Mucosa of descending colon (tissue), 3 donors: Measurements from ENCODE around the gene PDE11A. TPM values are rescaled to one million over a fixed set of nuclear protein-coding genes. Genes with fewer than 3 reads are reported as not detected.

ENCODE experiments used
- ATAC-seq: fragments of 200-7000 bp; cut with Tn5 transposase; one replicate; pipeline ENCODE4 v1.9.1; 2020; ENCODE audit warnings: mild to moderate bottlenecking, moderate library complexity
- DNase-seq, 3 donors: peaks; one replicate each; pipeline ENCODE4 v3.0.0-alpha.2; 2020
- H3K36me3 ChIP-seq: fragments of 200-600 bp; one replicate; pipeline ENCODE4 v1.8.0; 2021; ENCODE audit warnings: low read depth, mild to moderate bottlenecking
- H3K4me1 ChIP-seq: fragments of 200-600 bp; one replicate; pipeline ENCODE4 v1.8.0; 2021; ENCODE audit warnings: low read depth, mild to moderate bottlenecking
- H3K4me3 ChIP-seq: fragments of 200-600 bp; one replicate; pipeline ENCODE4 v1.8.0; 2021; ENCODE audit warnings: mild to moderate bottlenecking
- H3K9me3 ChIP-seq: fragments of 200-600 bp; one replicate; pipeline ENCODE4 v1.8.0; 2021; ENCODE audit warnings: mild to moderate bottlenecking
- CTCF ChIP-seq: fragments of 200-600 bp; IDR thresholded peaks from one replicate; pipeline ENCODE4 v1.8.0; 2022; ENCODE audit warnings: antibody characterized with exemption, mild to moderate bottlenecking
- intact Hi-C, 2 donors: fragments of 100-400 bp; cut with DNase I in 1 of 2; cut with micrococcal nuclease in 1 of 2; formaldehyde crosslinking; loops; one replicate each; pipeline versions ENCODE4 v1.11.0 to v1.11.1; 2022; cut with DNase I, micrococcal nuclease
- total RNA-seq, 3 donors: library from RNA; stranded (reverse); fragmentation: NEBNext Ultra II Directional in 2 of 3; extraction: Animal tissue kit (Norgen Biotek cat#: 25700) in 2 of 3; gene quantifications; one replicate each; pipeline versions ENCODE4 v1.2.1 to v1.2.4, GENCODE V29; 2021 to 2023
- donor health status: DM: no; HTN: no; CAD: no; lungs with moderate emphysema.
- donor health status: DM: no; HTN: no; CAD: no.
- donor health status: DM: no; HTN: yes; CAD: no.

PDE11A gene
- total RNA-seq, 3 donors from 2014 or later, result 1.0 to 3.2 (median 2.7) TPM

GRCh38 chr2:177646791-177647190, 425.8 kb downstream of the PDE11A start:
- intact Hi-C loops, result no loop called here
- H3K4me3 ChIP-seq, result no peak overlapping the region
- no peaks in the 10 kb centered on the region for H3K9me3 ChIP-seq
- no peak for ATAC-seq
- no peaks in the 10 kb centered on the region for H3K4me1 ChIP-seq
- TF ChIP-seq CTCF, result no peak
- no peaks in the 10 kb centered on the region for H3K36me3 ChIP-seq
- no peak for DNase-seq

GRCh38 chr2:177646241-177646640, 426.3 kb downstream of the PDE11A start:
- DNase-seq (no peak), ATAC-seq (no peak)
- no peaks in the 10 kb centered on the region for H3K9me3 ChIP-seq
- no peaks in the 10 kb centered on the region for H3K36me3 ChIP-seq
- H3K4me3 ChIP-seq, result no peak overlapping the region
- no peaks in the 10 kb centered on the region for H3K4me1 ChIP-seq
- intact Hi-C loops, result no loop called here
- TF ChIP-seq CTCF, result no peak

GRCh38 chr2:177641331-177641730, 431.2 kb downstream of the PDE11A start:
- intact Hi-C loops, result no loop called here
- no peaks in the 10 kb centered on the region for H3K9me3 ChIP-seq
- TF ChIP-seq CTCF, result no peak
- no peaks in the 10 kb centered on the region for H3K4me1 ChIP-seq
- H3K4me3 ChIP-seq, result no peak overlapping the region
- no peak for ATAC-seq
- DNase-seq, result no peak
- H3K36me3 ChIP-seq, result no peaks in the 10 kb centered on the region

DNA sequence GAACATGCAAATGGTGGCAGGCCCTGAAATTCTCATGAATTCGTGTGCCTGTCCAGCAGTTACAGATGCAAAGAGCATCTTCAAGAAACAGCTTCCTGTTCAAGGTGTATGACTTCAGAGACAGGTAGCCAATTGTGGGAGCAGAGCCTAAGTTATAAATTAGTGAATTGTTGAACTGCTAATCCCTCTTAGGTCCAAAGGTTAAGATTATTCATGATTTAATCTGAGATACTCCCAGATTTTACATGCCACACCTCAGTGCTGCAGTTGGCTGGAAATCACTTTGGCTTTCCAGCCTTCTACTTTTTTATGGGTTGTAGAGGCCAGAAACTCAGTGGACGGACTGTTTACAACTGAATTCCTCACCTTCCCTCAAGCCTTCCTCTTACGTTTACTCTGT, 432.2 kb downstream of the PDE11A start:
- DNase-seq (no peak), ATAC-seq (peak; percentile 80)
- Histone ChIP-seq H3K9me3 (no peaks in the 10 kb centered on the region), H3K36me3 (no peaks in the 10 kb centered on the region), H3K4me3 (no peak overlapping the region), H3K4me1 (no peaks in the 10 kb centered on the region)
- intact Hi-C loops, result no loop called here
- no peak for TF ChIP-seq CTCF

DNA sequence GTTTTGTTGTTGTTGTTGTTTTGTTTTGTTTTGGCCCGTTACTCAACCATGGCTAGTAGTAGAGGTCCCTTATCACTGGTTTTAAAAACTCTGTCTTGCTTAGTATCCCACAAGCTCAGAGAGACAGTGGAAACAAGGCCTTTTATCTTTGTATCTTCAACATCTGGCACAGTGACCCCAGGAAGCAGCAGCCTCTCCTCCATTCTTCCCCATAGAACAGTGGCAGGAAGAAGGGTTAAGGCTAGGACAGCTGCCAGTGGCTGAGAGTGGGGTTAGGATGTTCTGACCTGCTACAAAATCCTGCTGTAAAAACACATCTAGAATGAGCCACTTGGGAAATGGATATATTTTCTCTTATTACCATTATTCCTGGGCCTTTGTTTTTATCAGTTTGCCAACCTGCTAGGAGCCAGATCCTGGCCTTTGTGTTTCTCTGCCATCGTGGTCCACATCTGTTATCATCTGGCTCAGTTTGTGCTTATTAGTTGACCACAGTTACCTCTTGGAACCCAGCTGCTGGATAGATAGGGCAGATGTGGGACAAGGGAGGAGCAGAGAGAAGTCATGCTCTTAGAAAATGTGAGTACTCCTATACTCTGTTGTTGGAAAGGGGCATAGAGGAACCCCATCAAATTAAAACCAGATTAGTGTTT, 433.2 kb downstream of the PDE11A start:
- no peak for TF ChIP-seq CTCF
- intact Hi-C loops, result no loop called here
- Histone ChIP-seq H3K9me3 (no peaks in the 10 kb centered on the region), H3K4me1 (no peaks in the 10 kb centered on the region), H3K4me3 (no peak overlapping the region), H3K36me3 (no peaks in the 10 kb centered on the region)
- DNase-seq (no peak), ATAC-seq (no peak)

- no peaks in the 10 kb centered on the region for H3K36me3 ChIP-seq
- no peaks in the 10 kb centered on the region for H3K4me1 ChIP-seq
- ATAC-seq (no peak), DNase-seq (no peak)
- H3K4me3 ChIP-seq, result no peak overlapping the region
- no peaks in the 10 kb centered on the region for H3K9me3 ChIP-seq
- TF ChIP-seq CTCF, result no peak
- intact Hi-C loops, result no loop called here
Observed at GRCh38 chr2:177638507-177638906, 434.1 kb downstream of the PDE11A start.
